Measurements from ENCODE around the gene SH3PXD2B.

GRCh38 chr5:172353271-172353812 is 101.0 kb downstream of the SH3PXD2B start:
- TF ChIP-seq CTCF (conservative IDR thresholded peaks at IDR 0.05; ENCODE audit: low read depth, low read length) (no peak), MXI1 (IDR thresholded peaks at IDR 0.05; ENCODE audit: borderline replicate concordance, low read depth, low read length) (no peak), RAD21 (IDR thresholded peaks at IDR 0.05; ENCODE audit: low read length) (no peak), USF2 (IDR thresholded peaks at IDR 0.05; ENCODE audit: low read depth, low read length) (no peak), SMC3 (IDR thresholded peaks at IDR 0.05; ENCODE audit: low read depth, low read length) (no peak)

Measured in IMR-90 (cell line).